Thymus (tissue), 11 donors: ENCODE measurements around the gene CD9. TPM values are rescaled to one million over a fixed set of nuclear protein-coding genes. Genes with fewer than 3 reads are reported as not detected.

Experiments
- DNase-seq, 9 donors: peaks; one replicate each; pipeline ENCODE4 v3.0.0-alpha.2; 2013; ENCODE audit warnings: low spot score in 9 of 9, low read depth in 6 of 9, missing footprints in 1 of 9
- H3K27ac ChIP-seq, 2 donors: one replicate each; pipeline ENCODE4 v1.5.1; 2013; ENCODE audit warnings: control low read depth in 1 of 2, low read depth in 1 of 2, low read length in 1 of 2, mild to moderate bottlenecking in 1 of 2, moderate library complexity in 1 of 2
- H3K27me3 ChIP-seq, 2 donors: one replicate each; pipeline ENCODE4 v1.5.1; 2013; ENCODE audit warnings: low read length in 1 of 2; ENCODE audit not compliant: control insufficient read depth in 2 of 2, insufficient read depth in 1 of 2
- H3K36me3 ChIP-seq, 2 donors: one replicate each; pipeline ENCODE4 v1.5.1; 2013; ENCODE audit warnings: low read length in 1 of 2, mild to moderate bottlenecking in 1 of 2, moderate library complexity in 1 of 2; ENCODE audit not compliant: control insufficient read depth in 2 of 2, insufficient read depth in 2 of 2
- H3K4me1 ChIP-seq, 2 donors: one replicate each; pipeline ENCODE4 v1.5.1; 2013; ENCODE audit warnings: low read length in 2 of 2; ENCODE audit not compliant: control insufficient read depth in 2 of 2, insufficient read depth in 2 of 2
- H3K4me3 ChIP-seq, 2 donors: one replicate each; pipeline ENCODE4 v1.5.1; 2013; ENCODE audit warnings: low read length in 2 of 2, control low read depth in 1 of 2, mild to moderate bottlenecking in 1 of 2
- H3K9me3 ChIP-seq, 2 donors: one replicate each; pipeline ENCODE4 v1.5.1; 2013; ENCODE audit warnings: low read length in 1 of 2, mild to moderate bottlenecking in 1 of 2; ENCODE audit not compliant: control insufficient read depth in 2 of 2, insufficient read depth in 1 of 2
- WGBS: extraction: QIAGEN DNeasy Blood & Tissue Kit; methylation state at CpG from one replicate; pipeline ENCODE4 v1.1.7; 2013; 5-methylcytosine and 5-hydroxymethylcytosine counted together
- polyA plus RNA-seq: library from polyadenylated mRNA; stranded (reverse); fragments of 200-250 nt; gene quantifications from one replicate; pipeline ENCODE4 v1.2.3, GENCODE V29; 2013
- total RNA-seq: library from RNA; stranded (reverse); fragments of 120-200 nt; gene quantifications from one replicate; pipeline ENCODE4 v1.2.4, GENCODE V29; 2013
- donor health status: healthy.

The CD9 gene
- total and polyA plus RNA-seq, 2 donors: 50.0 to 198 TPM

- H3K4me3 ChIP-seq: no peak overlapping the region
- peaks cover 0 to 2% of the 10 kb centered on the region in 2 donors for H3K27me3 ChIP-seq
- 93% methylated on average over 7 of the region's 7 CpGs for WGBS
- no peak for DNase-seq
- H3K9me3 ChIP-seq: peaks cover 0 to 10% of the 10 kb centered on the region in 2 donors
- H3K4me1 ChIP-seq: peaks cover 21 to 62% of the 10 kb centered on the region in 2 donors
- H3K36me3 ChIP-seq: no peaks in the 10 kb centered on the region
- peak overlapping the region in 1 of 2 donors; percentile 9 for H3K27ac ChIP-seq
These were observed 11.9 kb downstream of the CD9 start for GRCh38 chr12:6212086-6212485.

GRCh38 chr12:6213969-6214368, 13.8 kb downstream of the CD9 start:
- Histone ChIP-seq H3K36me3 (no peaks in the 10 kb centered on the region), H3K27me3 (peaks cover 0 to 2% of the 10 kb centered on the region in 2 donors), H3K4me1 (peaks cover 36 to 80% of the 10 kb centered on the region in 2 donors), H3K27ac (no peak overlapping the region), H3K9me3 (peaks cover 0 to 16% of the 10 kb centered on the region in 2 donors), H3K4me3 (no peak overlapping the region)
- 98% methylated on average over 6 of the region's 6 CpGs for WGBS
- no peak for DNase-seq

GRCh38 chr12:6214633-6215032, 14.4 kb downstream of the CD9 start:
- no peak overlapping the region for H3K4me3 ChIP-seq
- H3K27me3 ChIP-seq: peaks cover 0 to 2% of the 10 kb centered on the region in 2 donors
- WGBS: 97% methylated on average over 7 of the region's 7 CpGs
- DNase-seq: no peak
- peaks cover 36 to 84% of the 10 kb centered on the region in 2 donors for H3K4me1 ChIP-seq
- no peaks in the 10 kb centered on the region for H3K36me3 ChIP-seq
- H3K27ac ChIP-seq: no peak overlapping the region
- H3K9me3 ChIP-seq: peaks cover 0 to 16% of the 10 kb centered on the region in 2 donors

DNA sequence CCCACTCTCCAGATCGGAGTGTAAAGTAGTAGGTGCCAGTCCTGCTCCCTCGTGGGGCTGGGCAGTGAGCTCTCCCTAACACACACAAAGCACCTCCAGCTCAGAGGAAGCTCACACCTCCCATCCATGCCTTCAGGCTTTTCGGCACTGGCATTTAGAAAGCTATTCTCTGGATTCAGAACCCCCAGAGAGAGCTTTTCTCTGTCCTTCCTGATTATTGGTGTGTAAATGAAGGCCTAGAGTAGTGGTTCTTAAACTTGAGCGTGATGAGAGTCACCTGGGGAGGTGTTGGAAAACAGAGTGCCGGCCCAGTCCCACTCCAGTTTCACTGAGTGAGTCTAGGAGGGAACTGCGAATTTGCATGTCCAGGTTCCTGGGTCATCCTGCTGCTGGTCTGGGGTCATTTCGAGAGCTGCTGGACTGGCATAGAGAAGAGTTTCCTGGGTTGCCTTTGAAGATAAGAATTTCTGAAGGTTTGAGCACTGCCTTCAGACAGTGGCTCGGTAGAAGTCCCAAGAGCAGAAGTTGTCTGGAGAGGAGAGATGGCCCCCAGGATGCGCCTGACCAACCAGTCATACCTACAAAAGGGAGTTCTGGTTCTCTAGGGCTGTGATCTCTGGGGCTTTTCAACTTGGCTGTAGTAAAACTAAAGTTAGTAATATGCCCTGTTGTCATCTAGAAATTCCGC, 15.1 kb downstream of the CD9 start:
- H3K27ac ChIP-seq: peak overlapping the region; percentile 11 to 47
- WGBS: 94% methylated on average over 10 of the region's 10 CpGs
- H3K4me3 ChIP-seq: no peak overlapping the region
- H3K4me1 ChIP-seq: peaks cover 34 to 86% of the 10 kb centered on the region in 2 donors
- peaks cover 0 to 2% of the 10 kb centered on the region in 2 donors for H3K27me3 ChIP-seq
- no peak for DNase-seq
- H3K9me3 ChIP-seq: peaks cover 0 to 12% of the 10 kb centered on the region in 2 donors
- no peaks in the 10 kb centered on the region for H3K36me3 ChIP-seq

- H3K4me1 ChIP-seq: peaks cover 32 to 85% of the 10 kb centered on the region in 2 donors
- H3K27me3 ChIP-seq: peaks cover 0 to 2% of the 10 kb centered on the region in 2 donors
- no peak overlapping the region for H3K4me3 ChIP-seq
- no peaks in the 10 kb centered on the region for H3K36me3 ChIP-seq
- H3K9me3 ChIP-seq: peaks cover 0 to 10% of the 10 kb centered on the region in 2 donors
- no peak for DNase-seq
- WGBS: 91% methylated on average over 5 of the region's 5 CpGs
- peak overlapping the region; percentile 47 to 81 for H3K27ac ChIP-seq
These were observed 15.8 kb downstream of the CD9 start for GRCh38 chr12:6215932-6216494.

DNA sequence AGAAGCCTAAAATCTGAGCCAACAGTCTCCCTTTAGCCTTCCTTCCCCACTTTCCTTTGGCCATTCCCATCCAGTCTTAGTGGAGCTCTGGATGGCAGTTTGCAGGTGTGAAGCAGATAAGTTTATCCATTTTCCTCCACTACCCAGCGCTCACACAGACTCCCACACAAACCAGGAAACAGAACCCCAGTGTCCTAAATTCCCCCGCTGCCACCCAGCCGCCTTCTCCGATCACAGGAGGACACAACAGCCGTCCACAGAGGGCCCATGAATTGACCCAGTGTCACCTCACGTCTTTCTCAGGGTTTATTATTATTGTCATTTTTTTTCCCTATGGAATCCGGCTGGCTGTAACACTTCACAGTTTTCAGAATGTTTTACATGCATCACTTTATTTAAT, 16.4 kb downstream of the CD9 start:
- H3K4me3 ChIP-seq: no peak overlapping the region
- peaks cover 32 to 82% of the 10 kb centered on the region in 2 donors for H3K4me1 ChIP-seq
- no peaks in the 10 kb centered on the region for H3K36me3 ChIP-seq
- H3K27me3 ChIP-seq: peaks cover 0 to 2% of the 10 kb centered on the region in 2 donors
- 97% methylated on average over 7 of the region's 7 CpGs for WGBS
- DNase-seq: no peak
- H3K9me3 ChIP-seq: peaks cover 0 to 10% of the 10 kb centered on the region in 2 donors
- H3K27ac ChIP-seq: peak overlapping the region; percentile 47 to 81

GRCh38 chr12:6218347-6218925, 18.2 kb downstream of the CD9 start:
- H3K27me3 ChIP-seq: no peaks in the 10 kb centered on the region
- H3K27ac ChIP-seq: peak overlapping the region; percentile 48 to 85
- WGBS: 25% methylated on average over 6 of the region's 6 CpGs
- peaks cover 0 to 10% of the 10 kb centered on the region in 2 donors for H3K9me3 ChIP-seq
- H3K4me1 ChIP-seq: peaks cover 22 to 74% of the 10 kb centered on the region in 2 donors
- H3K36me3 ChIP-seq: no peaks in the 10 kb centered on the region
- peak in 2 of 9 donors; percentile 50 to 78 for DNase-seq
- no peak overlapping the region for H3K4me3 ChIP-seq

DNA sequence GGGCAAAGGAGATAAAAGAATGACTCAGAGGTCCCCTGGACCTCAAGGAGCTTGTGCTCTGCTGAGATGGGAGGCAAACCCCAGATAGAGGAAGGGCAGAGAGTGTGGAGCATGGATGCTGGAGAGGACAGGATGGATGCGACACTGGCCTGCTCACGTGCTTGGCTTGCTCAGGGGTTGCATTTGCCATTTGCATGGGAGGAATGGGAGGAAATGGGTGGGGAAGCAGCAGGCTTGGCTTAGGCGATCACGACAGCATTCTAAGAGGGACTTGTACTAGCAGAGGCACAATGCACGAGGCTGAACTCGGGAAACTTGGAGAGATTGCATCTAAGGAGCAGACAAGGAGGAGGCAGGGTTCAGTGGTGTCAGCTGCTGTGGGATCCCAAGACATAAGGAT, 19.8 kb downstream of the CD9 start:
- no peaks in the 10 kb centered on the region for H3K27me3 ChIP-seq
- peaks cover 20 to 63% of the 10 kb centered on the region in 2 donors for H3K4me1 ChIP-seq
- no peak for DNase-seq
- no peak overlapping the region for H3K4me3 ChIP-seq
- H3K9me3 ChIP-seq: peaks cover 0 to 10% of the 10 kb centered on the region in 2 donors
- 96% methylated on average over 6 of the region's 6 CpGs for WGBS
- no peak overlapping the region for H3K27ac ChIP-seq
- H3K36me3 ChIP-seq: no peaks in the 10 kb centered on the region

- peak overlapping the region in 1 of 2 donors; percentile 56 for H3K27ac ChIP-seq
- WGBS: 98% methylated on average over 9 of the region's 9 CpGs
These were observed 20.9 kb downstream of the CD9 start for GRCh38 chr12:6221146-6221545.

More at GRCh38 chr12:6221146-6221545, 20.9 kb downstream of the CD9 start:
- Histone ChIP-seq H3K36me3 (no peaks in the 10 kb centered on the region), H3K9me3 (peaks cover 0 to 7% of the 10 kb centered on the region in 2 donors), H3K4me3 (no peak overlapping the region), H3K27me3 (no peaks in the 10 kb centered on the region), H3K4me1 (peaks cover 20 to 61% of the 10 kb centered on the region in 2 donors)
- DNase-seq: no peak
